ENCODE measurements around the gene SOCS1. TPM values are rescaled to one million over a fixed set of nuclear protein-coding genes. Genes with fewer than 3 reads are reported as not detected.

The SOCS1 gene
- total and polyA plus RNA-seq, 9 of the 15 experiments (the other 6 are each of a cell fraction or from before 2014, with no cell fraction given): 0.04 to 7.5 (median 2.3) TPM

DNA sequence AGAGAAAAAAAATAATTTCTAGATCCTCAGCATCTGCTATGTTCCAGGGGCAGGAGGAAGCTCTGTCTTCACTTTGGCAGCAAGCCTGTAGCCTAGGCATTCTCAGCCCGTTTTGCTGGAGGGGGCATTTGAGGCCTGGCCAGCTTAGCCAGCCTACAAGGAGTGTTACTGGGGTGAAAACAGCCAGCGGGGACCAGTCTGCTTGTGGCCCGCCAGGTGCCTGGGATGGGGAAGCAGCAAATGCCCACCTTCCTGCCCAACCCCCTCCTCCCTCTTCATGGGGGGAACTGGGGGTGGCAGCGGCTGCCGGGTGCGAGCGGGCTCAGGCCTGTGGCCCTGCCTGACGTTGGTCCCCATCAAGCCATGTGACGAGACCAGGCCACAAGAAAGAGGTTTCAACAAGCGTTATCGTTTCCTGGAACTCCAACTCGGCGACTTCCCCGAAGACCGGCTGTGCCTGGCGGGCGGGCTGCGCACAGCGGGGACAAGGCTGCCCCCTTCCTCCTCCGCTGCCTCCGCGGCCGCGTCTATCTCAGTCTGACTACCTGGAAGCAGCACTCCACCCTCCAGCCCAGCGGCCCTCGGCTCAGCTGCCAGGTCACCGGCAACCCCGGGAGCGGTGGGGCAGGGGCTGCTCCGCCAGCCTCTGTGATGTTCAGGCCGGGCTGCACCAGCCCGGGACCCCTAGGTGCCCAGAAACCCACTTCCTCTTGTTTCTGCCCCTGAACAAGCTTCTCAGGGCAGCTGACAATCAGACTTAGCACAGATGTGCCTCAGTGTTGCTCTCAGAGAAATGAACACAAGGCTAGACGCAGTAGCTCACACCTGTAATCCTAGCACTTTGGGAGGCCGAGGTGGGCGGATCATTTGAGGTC is 22.9 kb downstream of the SOCS1 start (continued):
- TF ChIP-seq HOMEZ (CRISPR knock-in tag; IDR thresholded peaks at IDR 0.05) (peak; percentile 90; the same call in 1 of the 2 replicates), YBX1 (IDR thresholded peaks at IDR 0.05) (no peak), ZNF551 (CRISPR knock-in tag; IDR thresholded peaks at IDR 0.05) (no peak), YY1 (IDR thresholded peaks at IDR 0.05; ENCODE audit: borderline replicate concordance in 1 of 3, control insufficient read depth in 1 of 3, extremely low read depth in 1 of 3, insufficient read depth in 3 of 3, insufficient read length in 1 of 3, insufficient replicate concordance in 2 of 3, low read depth in 1 of 3, low read length in 2 of 3) (peak in 1 of 3 experiments; percentile 40), TSC22D4 (tag; IDR thresholded peaks at IDR 0.05) (no peak), ZBTB8A (IDR thresholded peaks at IDR 0.05; ENCODE audit: partially characterized antibody) (no peak), DLX4 (CRISPR knock-in tag; IDR thresholded peaks at IDR 0.05) (no peak), FOS (IDR thresholded peaks at IDR 0.05; ENCODE audit: extremely low read depth, insufficient read length) (no peak), PTRF (tag; IDR thresholded peaks at IDR 0.05) (0 out of 2 replicates have a peak, but pooled peaks have one; percentile 30), ZKSCAN8 (CRISPR knock-in tag; IDR thresholded peaks at IDR 0.05) (0 out of 2 replicates have a peak, but pooled peaks have one; percentile 62), RBM22 (IDR thresholded peaks at IDR 0.05; ENCODE audit: low read depth, low read length, poor library complexity, severe bottlenecking) (no peak), HDAC8 (tag; IDR thresholded peaks at IDR 0.05) (peak; percentile 75), HDGF (IDR thresholded peaks at IDR 0.05) (0 out of 2 replicates have a peak, but pooled peaks have one; percentile 18), MITF (IDR thresholded peaks at IDR 0.05) (peak; percentile 68)
- TF ChIP-seq, protein P1, sequence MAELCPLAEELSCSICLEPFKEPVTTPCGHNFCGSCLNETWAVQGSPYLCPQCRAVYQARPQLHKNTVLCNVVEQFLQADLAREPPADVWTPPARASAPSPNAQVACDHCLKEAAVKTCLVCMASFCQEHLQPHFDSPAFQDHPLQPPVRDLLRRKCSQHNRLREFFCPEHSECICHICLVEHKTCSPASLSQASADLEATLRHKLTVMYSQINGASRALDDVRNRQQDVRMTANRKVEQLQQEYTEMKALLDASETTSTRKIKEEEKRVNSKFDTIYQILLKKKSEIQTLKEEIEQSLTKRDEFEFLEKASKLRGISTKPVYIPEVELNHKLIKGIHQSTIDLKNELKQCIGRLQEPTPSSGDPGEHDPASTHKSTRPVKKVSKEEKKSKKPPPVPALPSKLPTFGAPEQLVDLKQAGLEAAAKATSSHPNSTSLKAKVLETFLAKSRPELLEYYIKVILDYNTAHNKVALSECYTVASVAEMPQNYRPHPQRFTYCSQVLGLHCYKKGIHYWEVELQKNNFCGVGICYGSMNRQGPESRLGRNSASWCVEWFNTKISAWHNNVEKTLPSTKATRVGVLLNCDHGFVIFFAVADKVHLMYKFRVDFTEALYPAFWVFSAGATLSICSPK (IDR thresholded peaks at IDR 0.05; ENCODE audit: borderline replicate concordance): no peak
- TF ChIP-seq, protein P2, sequence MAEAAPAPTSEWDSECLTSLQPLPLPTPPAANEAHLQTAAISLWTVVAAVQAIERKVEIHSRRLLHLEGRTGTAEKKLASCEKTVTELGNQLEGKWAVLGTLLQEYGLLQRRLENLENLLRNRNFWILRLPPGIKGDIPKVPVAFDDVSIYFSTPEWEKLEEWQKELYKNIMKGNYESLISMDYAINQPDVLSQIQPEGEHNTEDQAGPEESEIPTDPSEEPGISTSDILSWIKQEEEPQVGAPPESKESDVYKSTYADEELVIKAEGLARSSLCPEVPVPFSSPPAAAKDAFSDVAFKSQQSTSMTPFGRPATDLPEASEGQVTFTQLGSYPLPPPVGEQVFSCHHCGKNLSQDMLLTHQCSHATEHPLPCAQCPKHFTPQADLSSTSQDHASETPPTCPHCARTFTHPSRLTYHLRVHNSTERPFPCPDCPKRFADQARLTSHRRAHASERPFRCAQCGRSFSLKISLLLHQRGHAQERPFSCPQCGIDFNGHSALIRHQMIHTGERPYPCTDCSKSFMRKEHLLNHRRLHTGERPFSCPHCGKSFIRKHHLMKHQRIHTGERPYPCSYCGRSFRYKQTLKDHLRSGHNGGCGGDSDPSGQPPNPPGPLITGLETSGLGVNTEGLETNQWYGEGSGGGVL (CRISPR knock-in tag; IDR thresholded peaks at IDR 0.05): no peak; the same call in 1 of the 2 replicates
- TF ChIP-seq, protein P3, sequence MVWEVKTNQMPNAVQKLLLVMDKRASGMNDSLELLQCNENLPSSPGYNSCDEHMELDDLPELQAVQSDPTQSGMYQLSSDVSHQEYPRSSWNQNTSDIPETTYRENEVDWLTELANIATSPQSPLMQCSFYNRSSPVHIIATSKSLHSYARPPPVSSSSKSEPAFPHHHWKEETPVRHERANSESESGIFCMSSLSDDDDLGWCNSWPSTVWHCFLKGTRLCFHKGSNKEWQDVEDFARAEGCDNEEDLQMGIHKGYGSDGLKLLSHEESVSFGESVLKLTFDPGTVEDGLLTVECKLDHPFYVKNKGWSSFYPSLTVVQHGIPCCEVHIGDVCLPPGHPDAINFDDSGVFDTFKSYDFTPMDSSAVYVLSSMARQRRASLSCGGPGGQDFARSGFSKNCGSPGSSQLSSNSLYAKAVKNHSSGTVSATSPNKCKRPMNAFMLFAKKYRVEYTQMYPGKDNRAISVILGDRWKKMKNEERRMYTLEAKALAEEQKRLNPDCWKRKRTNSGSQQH (CRISPR knock-in tag; IDR thresholded peaks at IDR 0.05): no peak

Data from K562 (cell line).